A204.1 (cell line): ENCODE results near the gene TTC7B.

Experiments
- FAIRE-seq: peaks from 2 replicates; lab custom pipeline; 2012; peaks lifted over from hg19 to GRCh38; lab: Jason Lieb, UNC

TTC7B gene

GRCh38 chr14:90669731-90670130 lies 146.5 kb downstream of the TTC7B start:
- no peak for FAIRE-seq

- FAIRE-seq: no peak
Measured at GRCh38 chr14:90666571-90666970, 149.7 kb downstream of the TTC7B start.

- no peak for FAIRE-seq
Measured at GRCh38 chr14:90665321-90666000, 150.8 kb downstream of the TTC7B start.

DNA sequence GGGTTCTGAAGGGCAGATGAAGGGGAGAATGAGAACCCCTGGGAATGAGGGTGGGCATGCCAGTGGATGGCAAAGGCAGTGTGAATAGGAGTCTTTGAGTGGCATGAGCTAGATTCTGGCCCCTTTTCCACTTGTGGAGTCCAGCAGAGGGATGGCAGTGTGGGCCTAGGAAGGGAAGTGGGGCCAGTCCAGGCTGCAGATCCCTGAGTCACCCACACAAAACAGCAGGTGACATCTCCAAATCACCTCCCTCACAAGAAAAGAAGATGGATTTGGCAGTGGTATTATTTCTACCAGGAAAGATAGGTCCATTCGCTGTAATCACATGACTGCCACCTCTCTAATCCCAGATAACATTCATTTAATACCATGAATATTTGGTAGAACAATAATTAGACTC lies 151.3 kb downstream of the TTC7B start:
- FAIRE-seq: no peak

DNA sequence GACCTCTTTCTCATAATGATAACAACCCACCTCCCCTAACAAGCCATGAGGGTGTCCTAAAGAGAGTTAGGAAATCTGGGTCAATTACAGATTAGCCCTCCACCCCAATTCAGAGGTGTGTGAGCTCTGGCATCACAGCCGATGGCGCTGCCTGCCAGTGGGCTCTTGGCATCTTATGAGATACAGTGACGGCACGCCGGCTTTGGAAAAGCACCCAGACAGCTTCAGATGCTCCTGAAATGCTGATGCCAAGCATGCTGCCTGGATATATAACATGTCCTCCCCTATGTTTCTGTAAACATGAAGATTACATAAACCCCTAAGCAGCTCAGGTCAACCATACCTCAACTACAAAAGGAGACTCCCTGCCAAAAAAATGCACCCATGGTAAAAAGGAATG lies 152.6 kb downstream of the TTC7B start:
- FAIRE-seq: no peak

DNA sequence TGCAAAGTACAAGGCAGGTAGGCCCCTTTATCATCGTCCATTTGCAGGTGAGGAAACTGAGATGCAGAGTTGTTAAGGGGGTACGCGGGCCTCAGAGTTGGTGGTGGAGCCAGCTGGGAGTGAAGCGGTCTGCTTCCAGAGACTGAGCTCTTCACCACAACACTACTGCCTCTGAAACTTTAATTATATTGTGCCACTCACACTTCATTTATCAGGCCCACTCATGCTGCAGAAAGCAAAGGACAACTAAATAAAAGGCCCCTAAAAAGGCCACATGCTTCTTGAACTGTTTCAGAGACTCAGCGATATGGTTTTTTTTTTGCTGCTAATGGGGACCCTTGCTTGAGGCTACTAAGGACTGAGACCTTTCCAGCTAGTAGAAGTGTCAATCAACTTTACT lies 153.1 kb downstream of the TTC7B start:
- FAIRE-seq: no peak

GRCh38 chr14:90661866-90662265 lies 154.4 kb downstream of the TTC7B start:
- no peak for FAIRE-seq

GRCh38 chr14:90660865-90661570 lies 155.2 kb downstream of the TTC7B start:
- FAIRE-seq: no peak

DNA sequence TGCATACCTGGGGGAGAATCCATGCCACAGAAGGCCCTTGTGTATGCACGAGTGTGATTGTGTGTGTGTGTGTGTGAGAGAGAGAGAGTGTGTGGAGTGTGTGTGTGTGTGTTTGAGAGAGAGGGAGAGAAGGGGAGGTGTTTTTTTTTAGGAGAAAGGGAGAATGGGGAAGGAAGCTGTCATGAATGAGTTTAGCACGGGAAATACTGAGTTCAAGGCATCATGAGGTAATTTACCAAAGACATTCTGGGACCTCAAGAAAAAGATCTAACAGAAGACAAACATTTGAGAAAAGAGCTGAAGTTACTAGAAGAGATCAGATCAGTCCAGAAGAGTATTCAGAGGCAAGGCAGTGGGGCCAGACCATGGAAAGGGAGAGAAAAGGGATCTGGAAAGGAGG lies 157.1 kb downstream of the TTC7B start:
- no peak for FAIRE-seq

DNA sequence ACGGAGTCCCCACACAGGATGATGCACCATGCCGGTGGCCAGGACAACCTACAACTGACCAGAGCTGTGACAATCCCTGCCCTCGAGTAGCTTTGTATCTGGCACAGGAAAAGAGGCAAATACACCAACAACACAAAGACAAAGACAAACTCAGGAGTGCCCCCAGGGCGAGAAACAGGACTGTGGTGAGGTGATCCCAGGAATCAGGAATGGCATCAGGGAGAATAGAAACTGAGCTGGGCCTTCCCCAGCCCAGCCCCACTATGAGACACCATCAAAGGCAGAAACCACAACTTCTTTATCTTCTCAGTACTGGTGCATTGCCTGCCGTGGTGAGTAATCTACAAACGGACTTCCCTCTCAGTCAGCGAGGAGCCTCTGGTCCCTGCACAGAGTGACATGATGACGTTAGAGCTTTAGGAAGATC lies 157.7 kb downstream of the TTC7B start:
- FAIRE-seq: no peak

DNA sequence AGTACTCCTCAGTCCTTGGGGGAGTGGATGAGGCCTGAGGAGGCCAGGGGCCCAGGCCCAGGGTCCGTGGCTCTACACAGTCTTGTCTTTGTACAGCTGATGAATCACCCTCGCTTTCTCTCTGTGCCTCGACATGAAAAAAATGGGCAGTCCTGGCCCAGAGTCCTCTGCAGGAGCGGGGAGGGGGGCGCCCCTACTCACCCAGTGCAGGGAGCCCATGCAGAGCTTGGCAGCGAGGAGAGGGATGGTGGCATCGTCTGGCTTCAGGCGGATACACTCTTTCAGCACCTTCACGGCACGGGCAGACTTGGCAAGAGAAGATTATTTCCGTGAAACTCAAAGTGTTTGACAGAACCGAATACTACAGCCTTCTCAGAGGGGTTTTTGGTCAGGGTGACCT lies 159.3 kb downstream of the TTC7B start:
- no peak for FAIRE-seq

GRCh38 chr14:90655829-90656228 lies 160.4 kb downstream of the TTC7B start:
- FAIRE-seq: no peak

GRCh38 chr14:90654831-90655276 lies 161.4 kb downstream of the TTC7B start:
- no peak for FAIRE-seq

- no peak for FAIRE-seq
Measured at GRCh38 chr14:90652626-90653025, 163.6 kb downstream of the TTC7B start.

DNA sequence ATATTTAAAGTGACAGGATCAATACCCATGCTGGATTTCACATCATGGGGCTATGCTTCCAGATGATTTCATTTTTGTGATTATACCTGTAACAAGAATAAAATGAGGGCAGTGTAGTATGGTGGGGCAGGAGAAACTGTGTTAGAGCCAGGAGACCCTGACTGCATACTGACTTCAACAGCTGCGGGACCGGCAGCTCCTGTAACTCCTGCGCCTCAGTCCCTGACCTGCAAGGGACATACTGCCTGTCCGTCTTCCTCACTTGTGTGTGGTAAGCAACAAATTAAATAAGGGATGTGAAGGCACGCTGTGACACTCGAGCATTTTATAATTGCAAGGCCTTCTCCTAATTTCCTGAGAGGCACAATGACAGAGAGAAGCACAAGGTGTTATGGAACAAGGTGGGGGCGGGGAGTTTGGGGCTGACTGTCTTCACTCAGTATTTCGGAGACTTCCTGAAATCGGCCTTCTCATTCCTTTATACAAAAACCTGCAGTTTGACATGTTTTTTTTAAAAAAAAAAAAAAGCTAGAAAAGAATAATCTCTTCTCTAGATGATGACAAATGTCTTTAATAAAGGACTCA lies 164.2 kb downstream of the TTC7B start:
- FAIRE-seq: no peak

DNA sequence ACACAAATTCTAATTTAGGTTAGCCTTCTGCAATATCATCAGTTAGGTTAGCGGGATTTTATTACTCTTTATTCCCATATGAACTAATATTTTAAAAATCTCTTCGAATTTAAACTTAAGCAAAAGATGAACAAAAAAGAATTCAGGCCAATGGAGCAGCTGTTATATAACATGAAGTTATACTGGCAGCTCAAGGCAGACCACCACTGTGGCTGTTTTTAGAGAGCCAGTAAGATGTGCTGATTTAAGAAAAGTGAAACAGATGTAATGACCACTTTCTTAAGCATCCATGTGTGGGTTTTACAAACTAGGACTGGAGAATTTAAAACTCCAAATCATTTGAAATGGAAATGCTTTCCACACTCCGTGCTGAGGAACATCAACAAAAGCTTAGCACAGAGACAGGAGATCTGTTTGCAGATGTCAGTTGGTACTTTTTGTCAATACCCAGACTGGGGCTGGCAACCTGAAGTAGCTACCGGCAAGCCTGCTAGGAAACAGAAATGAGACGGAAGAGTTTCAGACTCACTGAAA lies 164.9 kb downstream of the TTC7B start:
- FAIRE-seq: no peak

DNA sequence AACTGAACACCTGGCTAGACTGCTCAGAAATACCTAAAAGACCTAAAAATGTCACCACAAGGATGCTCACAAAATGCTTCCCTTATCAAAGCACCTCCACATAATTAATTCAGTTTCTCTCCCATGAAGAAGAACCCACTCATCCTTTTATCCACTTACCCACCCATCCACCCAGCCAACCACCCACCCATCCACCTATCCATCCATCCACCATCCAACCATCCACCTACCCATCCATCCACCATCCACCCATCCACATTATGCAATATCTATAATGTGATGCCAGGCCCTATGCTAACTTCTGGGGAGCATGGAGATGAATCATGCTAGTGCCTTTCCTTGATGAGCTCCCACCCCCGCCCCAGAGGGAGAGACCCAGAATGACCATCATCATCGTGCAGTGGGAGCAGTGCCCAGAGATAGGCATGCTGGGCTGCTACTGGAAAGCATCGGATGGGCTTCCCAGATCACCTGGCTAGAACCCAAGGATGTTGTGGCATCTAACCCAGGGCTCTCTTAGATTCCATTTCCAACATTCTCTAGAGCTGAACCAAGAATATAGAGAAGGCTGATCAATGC lies 166.6 kb downstream of the TTC7B start:
- FAIRE-seq: no peak

GRCh38 chr14:90649083-90649482 lies 167.1 kb downstream of the TTC7B start:
- no peak for FAIRE-seq

DNA sequence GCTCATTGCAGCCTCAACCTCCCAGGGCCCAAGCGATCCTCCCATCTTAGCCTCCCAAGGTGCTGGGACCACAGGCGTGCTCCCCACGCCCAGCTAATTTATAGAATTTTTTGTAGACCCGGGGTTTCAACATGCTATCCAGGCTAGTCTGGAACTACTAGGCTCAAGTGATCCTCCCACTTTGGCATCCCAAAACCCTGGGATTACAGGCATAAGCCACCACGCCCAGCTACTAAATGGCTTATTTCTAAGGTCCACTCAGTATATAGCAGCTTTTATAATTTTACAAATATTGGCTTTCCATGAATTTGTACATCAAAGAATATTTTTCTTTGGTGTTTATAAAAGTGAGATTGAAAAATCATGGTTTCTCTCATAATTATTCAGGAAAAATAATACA lies 167.8 kb downstream of the TTC7B start:
- no peak for FAIRE-seq

- FAIRE-seq: no peak
Measured at GRCh38 chr14:90647473-90648005, 168.7 kb downstream of the TTC7B start.

DNA sequence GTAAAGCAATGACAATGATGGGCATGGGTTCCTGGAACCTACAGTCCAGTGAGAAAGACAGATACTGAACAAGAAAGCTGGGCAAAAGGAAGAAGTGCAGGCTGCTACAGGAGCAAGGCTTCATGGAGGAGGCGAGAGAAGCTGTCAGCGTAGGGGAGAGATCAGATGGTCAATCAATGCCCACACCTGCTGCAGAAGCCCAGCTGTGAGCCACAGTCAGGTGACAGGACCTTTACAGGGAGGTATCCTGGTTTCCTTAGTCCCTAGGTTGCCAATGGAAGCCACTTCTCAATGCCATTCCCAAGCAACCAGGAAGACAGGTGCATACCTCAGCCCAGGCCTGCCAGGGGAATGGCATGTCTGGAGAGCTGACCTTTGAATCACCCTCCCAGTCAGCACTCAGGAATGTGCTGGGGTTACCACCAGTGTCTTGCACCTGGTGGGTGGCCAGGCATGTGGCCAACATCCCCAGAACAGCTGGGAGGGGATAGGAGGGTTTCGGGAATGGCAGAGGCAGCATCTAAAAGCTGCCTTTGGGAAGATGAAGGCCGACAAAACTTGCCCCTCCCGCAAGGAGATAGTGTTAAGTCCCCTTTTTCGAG lies 170.3 kb downstream of the TTC7B start:
- no peak for FAIRE-seq

GRCh38 chr14:90644882-90645281 lies 171.3 kb downstream of the TTC7B start:
- FAIRE-seq: no peak
